ENCODE results near the gene RAB44. TPM values are rescaled to one million over a fixed set of nuclear protein-coding genes. Genes with fewer than 3 reads are reported as not detected.

RAB44 gene
- total RNA-seq (ENCODE audit: low replicate concordance), result under 0.01 TPM in 1 of 2 replicates, not detected in the other

GRCh38 chr6:36697481-36697903, at the start of gene RAB44:
TSS of gene RAB44 (plus strand) at chr6:36697826. CDS start at chr6:36704236, 6,410 bp downstream.

GRCh38 chr6:36678488-36679042, 19.1 kb upstream of the RAB44 start, which contains the start of gene CDKN1A:
TSS of gene CDKN1A (plus strand) at chr6:36678714. CDS start at chr6:36684102, 5,388 bp downstream.

Other genes with a start within 250 kb of the RAB44 start
- 11.9 and 16.0 TPM in 2 replicates for gene STK38, start 150.3 kb upstream of the RAB44 start, total RNA-seq (ENCODE audit: low replicate concordance)
- gene SRSF3, start 103.5 kb upstream of the RAB44 start, total RNA-seq (ENCODE audit: low replicate concordance), result 116 and 166 TPM in 2 replicates
- gene CDKN1A, start 19.1 kb upstream of the RAB44 start, total RNA-seq (ENCODE audit: low replicate concordance), result 268 and 362 TPM in 2 replicates
- gene CPNE5, start 141.6 kb downstream of the RAB44 start, total RNA-seq (ENCODE audit: low replicate concordance), result 0.08 TPM in 1 of 2 replicates, not detected in the other
- gene PPIL1, start 177.0 kb downstream of the RAB44 start, total RNA-seq (ENCODE audit: low replicate concordance), result 5.7 and 26.2 TPM in 2 replicates
- gene C6orf89, start 188.1 kb downstream of the RAB44 start, total RNA-seq (ENCODE audit: low replicate concordance), result 21.6 and 36.2 TPM in 2 replicates

Measured in smooth muscle cell of the coronary artery (primary cell).